AG09319 (cell line): ENCODE measurements around the gene WFDC8.

Experiments used
- DNase-seq: peaks from one replicate; pipeline ENCODE4 v3.0.0-alpha.2; 2010; ENCODE audit warnings: low read depth; ENCODE audit errors: extremely low read depth
- TF ChIP-seq, protein P1 (sequence below): IDR thresholded peaks from 2 replicates; pipeline ENCODE4 v1.5.1; 2011; ENCODE audit warnings: low read depth, mild to moderate bottlenecking, inconsistent platforms, low read length, moderate library complexity

WFDC8 gene

DNA sequence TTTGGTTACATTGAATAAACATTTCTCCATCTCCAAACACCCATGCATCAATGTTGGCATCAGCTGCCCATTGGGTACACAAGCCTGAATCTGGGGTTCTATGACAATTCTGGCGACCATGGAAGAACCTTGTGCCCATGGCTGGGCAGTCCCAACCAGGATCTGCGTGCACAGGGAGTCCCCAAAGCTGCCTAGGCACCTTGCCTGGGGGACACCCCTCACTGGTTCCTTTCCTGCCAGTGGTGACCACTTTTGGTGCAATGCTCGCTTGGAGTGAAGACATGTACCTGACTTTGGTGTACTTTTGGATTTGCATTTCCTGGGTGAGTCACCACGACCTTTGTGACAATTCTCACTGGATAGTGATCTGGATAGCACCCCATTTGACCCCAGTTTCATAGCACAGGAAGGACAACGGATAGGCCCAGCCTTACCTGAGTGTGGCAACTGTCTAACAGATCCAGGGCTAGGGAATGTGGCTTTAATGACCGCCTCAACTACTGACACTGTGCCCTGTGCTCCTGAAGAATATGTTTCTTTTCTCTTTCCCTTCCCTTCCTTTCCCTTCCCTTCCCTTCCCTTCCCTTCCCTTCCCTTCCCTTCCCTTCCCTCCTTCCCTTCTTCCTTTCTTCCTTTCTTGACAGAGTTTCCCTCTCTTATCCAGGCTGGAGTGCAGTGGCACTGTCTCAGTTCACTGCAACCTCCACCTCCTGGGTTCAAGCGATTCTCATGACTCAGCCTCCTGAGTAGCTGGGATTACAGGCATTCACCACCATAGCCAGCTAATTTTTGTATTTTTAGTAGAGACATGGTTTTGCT is 70.8 kb downstream of the WFDC8 start:
- TF ChIP-seq, protein P1, sequence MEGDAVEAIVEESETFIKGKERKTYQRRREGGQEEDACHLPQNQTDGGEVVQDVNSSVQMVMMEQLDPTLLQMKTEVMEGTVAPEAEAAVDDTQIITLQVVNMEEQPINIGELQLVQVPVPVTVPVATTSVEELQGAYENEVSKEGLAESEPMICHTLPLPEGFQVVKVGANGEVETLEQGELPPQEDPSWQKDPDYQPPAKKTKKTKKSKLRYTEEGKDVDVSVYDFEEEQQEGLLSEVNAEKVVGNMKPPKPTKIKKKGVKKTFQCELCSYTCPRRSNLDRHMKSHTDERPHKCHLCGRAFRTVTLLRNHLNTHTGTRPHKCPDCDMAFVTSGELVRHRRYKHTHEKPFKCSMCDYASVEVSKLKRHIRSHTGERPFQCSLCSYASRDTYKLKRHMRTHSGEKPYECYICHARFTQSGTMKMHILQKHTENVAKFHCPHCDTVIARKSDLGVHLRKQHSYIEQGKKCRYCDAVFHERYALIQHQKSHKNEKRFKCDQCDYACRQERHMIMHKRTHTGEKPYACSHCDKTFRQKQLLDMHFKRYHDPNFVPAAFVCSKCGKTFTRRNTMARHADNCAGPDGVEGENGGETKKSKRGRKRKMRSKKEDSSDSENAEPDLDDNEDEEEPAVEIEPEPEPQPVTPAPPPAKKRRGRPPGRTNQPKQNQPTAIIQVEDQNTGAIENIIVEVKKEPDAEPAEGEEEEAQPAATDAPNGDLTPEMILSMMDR = no peak
- no peak for DNase-seq

DNA sequence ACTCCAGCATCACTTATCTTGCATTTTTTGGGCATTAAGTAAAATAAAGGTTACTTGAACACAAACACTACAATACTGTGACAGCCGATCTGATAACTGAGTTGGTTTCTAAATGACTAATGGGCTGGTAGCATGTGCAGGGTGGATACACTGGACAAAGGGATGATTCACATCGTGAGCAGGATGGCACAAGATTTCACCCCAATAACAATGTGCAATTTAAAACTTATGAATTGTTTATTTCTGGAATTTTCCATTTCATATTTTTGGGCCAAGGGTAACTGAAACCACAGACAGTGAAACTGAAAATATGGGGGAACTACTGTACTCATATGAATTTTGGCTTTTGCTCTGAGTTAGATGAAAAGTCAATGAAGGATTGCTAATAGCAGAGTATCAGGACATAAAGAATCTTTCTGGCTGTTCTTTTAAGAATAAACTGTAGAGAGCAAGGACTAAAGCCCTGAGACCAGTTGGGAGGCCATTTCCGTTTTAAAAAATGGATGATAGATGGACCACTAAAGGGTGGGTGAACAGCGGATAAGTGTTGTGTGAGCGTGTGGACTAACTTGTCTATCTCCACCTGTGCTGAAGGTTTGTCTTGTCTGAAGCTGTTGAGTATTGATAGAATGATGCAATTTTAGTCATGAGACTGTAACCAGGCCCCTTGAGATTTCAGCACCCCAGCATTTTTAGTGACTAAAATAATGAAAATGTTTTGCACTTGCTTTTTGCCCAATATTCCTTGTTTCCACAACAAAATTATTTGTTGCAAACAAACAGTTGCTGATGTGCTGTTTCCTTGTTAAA is 71.9 kb downstream of the WFDC8 start:
- DNase-seq = no peak
- TF ChIP-seq, protein P1 = no peak

DNA sequence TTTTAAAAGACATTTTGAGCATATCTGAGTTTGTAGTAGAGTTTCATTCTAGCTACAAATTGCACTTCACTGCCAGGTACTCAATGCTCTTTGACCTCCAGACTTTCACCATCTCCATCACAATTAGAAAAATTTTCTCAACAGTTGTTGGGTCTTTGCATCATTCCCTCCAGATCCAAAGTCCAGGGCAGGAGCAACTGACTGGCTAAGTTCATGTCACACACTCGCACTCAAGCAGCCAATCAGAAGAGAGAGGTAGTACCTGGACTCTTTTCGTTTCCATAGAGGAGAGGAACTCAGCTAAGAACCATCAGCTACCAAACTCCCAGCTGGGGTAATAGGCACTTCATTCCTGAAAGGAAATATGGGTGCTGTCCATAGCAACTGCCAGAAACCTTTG is 72.7 kb downstream of the WFDC8 start:
- no peak for DNase-seq
- TF ChIP-seq, protein P1 = no peak

DNA sequence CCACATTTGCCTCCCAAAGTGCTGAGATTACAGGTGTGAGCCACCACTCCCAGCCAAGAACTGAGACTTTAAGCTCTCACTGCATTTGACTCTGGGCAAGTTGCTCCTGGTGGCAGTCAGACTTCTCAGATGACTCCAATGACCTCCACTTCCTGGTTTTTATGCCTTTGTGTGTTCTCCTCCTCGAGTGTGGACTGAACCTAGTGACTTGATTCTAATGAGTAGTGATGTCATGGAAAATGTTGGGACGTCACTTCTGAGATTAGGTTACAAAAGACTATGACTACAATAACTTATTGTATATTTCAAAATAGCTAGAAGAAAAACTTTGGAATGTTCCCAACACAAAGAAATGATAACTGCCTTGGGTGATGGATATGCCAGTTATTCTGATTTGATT is 75.7 kb downstream of the WFDC8 start:
- TF ChIP-seq, protein P1 = no peak

DNA sequence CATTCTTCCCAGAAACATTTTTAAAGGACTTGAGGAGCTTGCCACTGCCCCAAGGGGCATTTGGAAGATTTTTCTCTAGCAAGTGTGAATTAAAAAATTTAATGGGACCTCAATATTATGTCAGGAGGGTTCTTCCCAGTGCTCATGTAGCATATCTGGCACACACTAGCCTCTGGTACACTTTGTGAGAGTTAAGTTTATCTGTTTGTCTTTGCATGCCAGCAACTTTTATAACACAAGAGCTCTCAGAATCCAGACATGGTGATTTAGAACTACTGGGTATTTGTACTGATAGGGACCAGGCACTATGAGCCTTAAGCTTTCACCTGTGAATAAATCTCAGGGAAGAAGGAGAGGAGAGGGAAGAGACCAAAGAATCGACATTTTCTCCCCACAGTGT is 76.5 kb downstream of the WFDC8 start:
- TF ChIP-seq, protein P1 = no peak
- no peak for DNase-seq

More for the DNA sequence above, 75.7 kb downstream of the WFDC8 start:
- no peak for DNase-seq
